ENCODE measurements around the gene LRRC14B.

DNA sequence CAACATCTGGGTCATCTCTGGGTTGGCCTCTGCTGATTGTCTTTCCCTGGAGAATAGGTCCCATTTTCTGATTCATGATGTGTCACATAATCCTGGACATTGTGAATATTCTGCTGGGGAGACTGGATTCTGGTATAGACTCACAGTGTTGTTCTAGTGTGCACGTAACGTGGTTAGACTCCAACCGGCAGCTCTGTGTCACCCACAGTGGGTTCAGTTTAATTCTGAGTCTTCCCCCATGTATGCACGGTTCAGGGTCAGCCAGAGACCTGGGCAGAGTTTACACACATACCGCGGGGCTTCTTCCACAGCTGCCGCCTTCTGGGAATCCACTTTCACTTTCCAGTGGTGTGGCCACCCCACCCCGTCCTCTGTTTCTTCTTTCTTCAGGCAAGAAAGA, 38.0 kb upstream of the LRRC14B start:
- no peak for TF ChIP-seq ZNF274 (IDR thresholded peaks at IDR 0.05; ENCODE audit: low read depth, low read length)
- no peak for TF ChIP-seq YY1 (IDR thresholded peaks at IDR 0.05; ENCODE audit: insufficient read depth, insufficient read length)

Data from NT2/D1 (cell line).